CD4-positive, CD25-positive, alpha-beta regulatory T cell (primary cell): ENCODE measurements around the gene DAPL1. TPM values are rescaled to one million over a fixed set of nuclear protein-coding genes. Genes with fewer than 3 reads are reported as not detected.
"Not testable (repeated sequence)": the region's sequence is repeated elsewhere in the genome, so short reads cannot be mapped to it uniquely, and the experiment has no call there.

Experiments
- ATAC-seq, 2 donors: fragments of 150-1000 bp; cut with Tn5 transposase; one replicate each; pipeline ENCODE4 v1.10.0; 2021; ENCODE audit warnings: low read depth in 2 of 2, moderate number of reproducible peaks in 2 of 2, moderate library complexity in 1 of 2
- DNase-seq, 3 donors: peaks; one replicate each; pipeline versions ENCODE4 v3.0.0 to v3.0.0-alpha.2; 2012 to 2022; ENCODE audit warnings: mixed read lengths in 1 of 3
- H3K27ac ChIP-seq: one replicate; pipeline ENCODE4 v1.7.0; 2013; ENCODE audit warnings: mild to moderate bottlenecking, low read length; ENCODE audit not compliant: insufficient read depth, poor library complexity, severe bottlenecking
- H3K27me3 ChIP-seq: one replicate; pipeline ENCODE4 v1.7.0; 2013; ENCODE audit warnings: low read length; ENCODE audit not compliant: control insufficient read depth, insufficient read depth
- H3K36me3 ChIP-seq: one replicate; pipeline ENCODE4 v1.7.0; 2013; ENCODE audit warnings: mild to moderate bottlenecking, low read length, moderate library complexity; ENCODE audit not compliant: control insufficient read depth, insufficient read depth
- H3K4me1 ChIP-seq: 2 replicates; pipeline ENCODE4 v1.7.0; 2013; ENCODE audit warnings: mild to moderate bottlenecking, low read length; ENCODE audit not compliant: insufficient read depth, control insufficient read depth, poor library complexity, severe bottlenecking
- H3K4me3 ChIP-seq: one replicate; pipeline ENCODE4 v1.7.0; 2013; ENCODE audit warnings: low read depth, mild to moderate bottlenecking, low read length, moderate library complexity
- H3K9me3 ChIP-seq, 2 experiments: 1 replicate in 1 of 2; 2 replicates in 1 of 2; pipeline ENCODE4 v1.7.0; 2013; ENCODE audit warnings: low read length in 2 of 2, mild to moderate bottlenecking in 1 of 2, moderate library complexity in 1 of 2; ENCODE audit not compliant: control insufficient read depth in 2 of 2
- H3K27ac Mint-ChIP-seq, 3 donors: one replicate each; pipeline ENCODE4 v1.8.0; 2020 to 2022; ENCODE audit warnings: mild to moderate bottlenecking in 3 of 3, mixed read lengths in 3 of 3, moderate library complexity in 2 of 3
- H3K27me3 Mint-ChIP-seq: one replicate; pipeline ENCODE4 v1.8.0; 2022; ENCODE audit warnings: mild to moderate bottlenecking, mixed read lengths
- H3K36me3 Mint-ChIP-seq: one replicate; pipeline ENCODE4 v1.8.0; 2020; ENCODE audit warnings: mixed read lengths
- H3K4me1 Mint-ChIP-seq, 4 donors: one replicate each; pipeline ENCODE4 v1.8.0; 2020 to 2022; ENCODE audit warnings: mixed read lengths in 4 of 4, mild to moderate bottlenecking in 1 of 4
- H3K4me3 Mint-ChIP-seq, 4 donors: one replicate each; pipeline ENCODE4 v1.8.0; 2020 to 2022; ENCODE audit warnings: mild to moderate bottlenecking in 4 of 4, mixed read lengths in 4 of 4, moderate library complexity in 3 of 4
- H3K9me3 Mint-ChIP-seq, 7 donors: one replicate each; pipeline ENCODE4 v1.8.0; 2020 to 2022; ENCODE audit warnings: mixed read lengths in 7 of 7, mild to moderate bottlenecking in 3 of 7, moderate library complexity in 2 of 7
- polyA plus RNA-seq, 4 donors: library from polyadenylated mRNA; unstranded; fragments of 300-500 nt; fragmentation: Illumina TruSeq; gene quantifications; one replicate each; pipeline ENCODE4 v1.2.3, GENCODE V29; 2021
- total RNA-seq: library from RNA; stranded (reverse); gene quantifications from one replicate; pipeline ENCODE4 v1.2.3, GENCODE V29; 2022

The DAPL1 gene
- total and polyA plus RNA-seq, 5 donors from 2014 or later = not detected

DNA sequence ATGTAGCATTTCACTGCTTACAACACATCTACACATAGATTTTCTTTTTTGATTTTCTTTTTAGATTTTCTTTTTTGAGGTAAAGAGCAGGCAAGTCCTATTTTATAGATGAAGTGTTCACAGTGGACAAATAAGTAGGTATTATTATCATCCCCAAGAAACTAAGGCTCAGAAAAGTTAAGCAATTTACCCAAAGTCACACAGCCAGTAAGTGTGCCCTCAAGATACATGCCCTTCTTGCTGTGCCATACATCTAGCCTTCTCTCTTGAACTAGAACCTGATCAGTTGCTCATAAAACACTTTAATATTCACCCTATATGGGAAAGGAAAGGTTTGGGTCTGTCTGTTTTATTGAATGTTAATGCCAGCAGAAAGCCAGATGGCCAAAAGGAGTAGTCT, 50.3 kb downstream of the DAPL1 start:
- Histone ChIP-seq H3K4me3 (no peak overlapping the region), H3K36me3 (no peaks in the 10 kb centered on the region), H3K4me1 (no peaks in the 10 kb centered on the region), H3K27me3 (no peaks in the 10 kb centered on the region), H3K9me3 (no peaks in the 10 kb centered on the region), H3K27ac (no peak overlapping the region)
- Mint-ChIP-seq H3K27ac (no peak overlapping the region), H3K36me3 (no peaks in the 10 kb centered on the region), H3K4me1 (no peaks in the 10 kb centered on the region), H3K9me3 (peaks cover 0 to 2% (median 0%) of the 10 kb centered on the region in 7 donors), H3K4me3 (no peak overlapping the region), H3K27me3 (no peaks in the 10 kb centered on the region)
- ATAC-seq = no peak
- no peak for DNase-seq

DNA sequence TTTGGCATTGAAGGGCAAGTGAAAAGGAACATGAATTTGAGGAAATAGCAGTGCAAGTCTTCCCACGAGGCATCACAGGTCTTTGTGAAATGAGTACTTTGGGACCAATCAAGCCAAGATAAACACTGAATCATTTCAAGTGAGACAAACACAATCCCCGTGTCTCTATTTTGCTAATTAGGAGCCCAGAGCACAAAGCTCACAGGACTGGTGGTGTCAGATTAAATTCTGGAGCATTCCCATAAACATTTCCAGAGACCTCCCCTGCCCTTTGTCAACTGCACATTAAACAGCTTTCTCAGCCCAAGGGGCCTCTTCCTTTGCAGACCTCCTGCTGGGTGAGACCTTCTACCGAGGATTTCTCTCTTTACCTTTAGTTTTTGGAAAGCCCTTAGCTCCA, 50.7 kb downstream of the DAPL1 start:
- Mint-ChIP-seq H3K4me3 (no peak overlapping the region), H3K4me1 (no peaks in the 10 kb centered on the region), H3K27me3 (no peaks in the 10 kb centered on the region), H3K9me3 (peaks cover 0 to 2% (median 0%) of the 10 kb centered on the region in 7 donors), H3K36me3 (no peaks in the 10 kb centered on the region), H3K27ac (no peak overlapping the region)
- Histone ChIP-seq H3K36me3 (no peaks in the 10 kb centered on the region), H3K27me3 (no peaks in the 10 kb centered on the region), H3K27ac (no peak overlapping the region), H3K4me3 (no peak overlapping the region), H3K4me1 (no peaks in the 10 kb centered on the region), H3K9me3 (no peaks in the 10 kb centered on the region)
- no peak for DNase-seq
- no peak for ATAC-seq

DNA sequence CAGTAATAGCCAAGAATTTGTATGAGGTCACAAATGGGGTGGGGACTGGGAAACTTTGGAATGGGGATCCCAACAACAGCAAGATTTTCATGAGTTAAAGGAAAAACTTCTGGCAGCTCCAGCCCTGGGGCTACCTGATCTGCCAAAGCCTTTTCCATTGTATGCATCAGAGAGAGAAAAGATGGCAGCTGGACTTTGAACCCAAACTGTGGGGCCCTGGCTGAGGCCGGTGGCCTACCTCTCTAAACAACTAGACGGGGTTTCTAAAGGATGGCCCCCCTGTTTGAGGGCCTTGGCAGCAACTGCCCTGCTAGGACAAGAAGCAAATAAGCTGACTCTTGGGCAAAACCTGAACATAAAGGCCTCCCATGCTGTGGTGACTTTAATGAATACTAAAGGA, 52.4 kb downstream of the DAPL1 start:
- H3K4me3 Mint-ChIP-seq, H3K36me3 Mint-ChIP-seq, H3K9me3 Mint-ChIP-seq, H3K4me1 Mint-ChIP-seq, H3K9me3 ChIP-seq, ATAC-seq, H3K27me3 Mint-ChIP-seq, H3K27me3 ChIP-seq, H3K4me1 ChIP-seq, H3K4me3 ChIP-seq, H3K36me3 ChIP-seq, H3K27ac Mint-ChIP-seq, H3K27ac ChIP-seq, DNase-seq: not testable (repeated sequence)

DNA sequence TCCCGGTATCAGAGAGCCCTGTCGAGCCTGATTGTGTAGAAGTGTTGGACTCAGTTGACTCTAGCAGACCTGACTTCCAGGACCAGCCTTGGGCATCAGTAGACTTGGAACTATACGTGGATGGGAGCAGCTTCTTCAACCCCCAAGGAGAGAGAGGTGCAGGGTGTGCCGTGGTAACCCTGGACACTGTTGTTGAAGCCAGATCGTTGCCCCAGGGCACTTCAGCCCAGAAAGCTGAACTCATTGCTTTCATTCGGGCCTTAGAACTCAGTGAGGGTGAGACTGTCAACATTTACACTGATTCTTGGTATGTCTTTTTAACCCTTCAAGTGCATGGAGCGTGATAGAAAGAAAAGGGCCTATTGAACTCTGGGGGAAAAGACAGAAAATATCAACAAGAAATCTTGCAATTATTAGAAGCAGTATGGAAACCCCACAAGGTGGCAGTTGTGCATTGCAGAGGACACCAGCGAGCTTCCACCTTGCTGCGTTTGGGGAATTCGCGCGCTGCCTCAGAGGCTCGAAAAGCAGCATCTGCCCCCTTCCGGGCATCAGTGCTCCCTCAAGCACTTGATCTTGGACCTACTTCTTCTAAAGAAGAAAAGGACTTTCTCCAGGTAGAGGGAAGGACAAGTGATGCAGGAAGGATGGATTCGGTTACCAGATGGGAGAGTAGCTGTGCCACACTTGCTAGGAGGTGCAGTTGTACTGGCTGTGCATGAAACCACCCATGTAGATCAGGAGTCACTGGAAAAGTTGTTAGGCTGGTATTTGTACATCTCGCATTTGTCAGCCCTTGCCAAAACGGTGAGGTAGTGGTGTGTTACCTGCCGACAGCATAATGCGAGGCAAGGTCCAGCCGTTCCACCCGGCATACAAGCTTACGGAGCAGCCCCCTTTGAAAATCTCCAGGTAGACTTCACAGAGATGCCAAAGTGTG, 53.2 kb downstream of the DAPL1 start:
- H3K27ac Mint-ChIP-seq, DNase-seq, H3K9me3 ChIP-seq, H3K4me1 Mint-ChIP-seq, H3K4me3 Mint-ChIP-seq, H3K36me3 Mint-ChIP-seq, H3K4me3 ChIP-seq, ATAC-seq, H3K27me3 Mint-ChIP-seq, H3K36me3 ChIP-seq, H3K27me3 ChIP-seq, H3K4me1 ChIP-seq, H3K27ac ChIP-seq, H3K9me3 Mint-ChIP-seq: not testable (repeated sequence)

DNA sequence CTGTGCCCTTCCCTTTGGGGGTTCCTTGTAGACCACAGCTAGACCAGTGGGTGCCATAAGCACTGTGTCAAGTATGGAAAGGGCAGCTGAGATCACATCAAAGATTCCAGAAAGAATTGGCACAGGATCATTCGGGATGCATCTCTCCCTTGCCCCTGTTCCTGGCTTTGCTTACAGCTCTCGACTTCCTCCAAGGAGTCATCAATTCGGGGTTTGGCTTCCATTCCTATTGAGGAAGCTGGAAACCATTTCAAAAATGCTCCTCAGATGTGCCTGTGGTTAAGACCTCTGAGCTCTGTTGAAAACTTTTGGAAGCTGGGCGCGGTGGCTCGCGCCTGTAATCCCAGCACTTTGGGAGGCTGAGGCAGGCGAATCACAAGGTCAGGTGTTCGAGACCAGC, 65.1 kb downstream of the DAPL1 start:
- not testable (repeated sequence) for ATAC-seq, H3K4me3 Mint-ChIP-seq, H3K4me1 ChIP-seq, H3K4me3 ChIP-seq, H3K27ac Mint-ChIP-seq, H3K36me3 ChIP-seq, H3K36me3 Mint-ChIP-seq, H3K27me3 ChIP-seq, H3K27ac ChIP-seq, H3K9me3 ChIP-seq, H3K4me1 Mint-ChIP-seq, H3K27me3 Mint-ChIP-seq, H3K9me3 Mint-ChIP-seq, DNase-seq

DNA sequence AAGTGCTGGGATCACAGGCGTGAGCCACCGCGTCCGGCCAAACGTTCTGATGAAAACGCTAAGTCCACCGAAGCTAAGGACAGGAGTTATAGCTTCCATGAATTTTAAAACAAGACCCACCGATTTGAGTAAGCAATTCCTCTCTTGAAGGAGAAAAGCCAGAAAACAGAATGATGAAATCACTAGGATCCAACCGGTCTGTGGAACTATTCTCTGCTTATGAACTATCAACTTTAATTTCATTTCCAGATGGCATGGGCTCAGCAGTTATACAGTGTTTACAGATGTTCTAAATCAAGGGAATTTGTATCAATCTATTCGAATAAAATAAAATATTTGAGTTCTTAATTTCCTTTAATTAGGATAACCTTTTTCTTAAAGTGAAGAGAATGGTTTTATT, 66.5 kb downstream of the DAPL1 start:
- H3K27ac ChIP-seq, DNase-seq, H3K9me3 ChIP-seq, H3K27ac Mint-ChIP-seq, H3K27me3 Mint-ChIP-seq, H3K4me3 Mint-ChIP-seq, H3K36me3 ChIP-seq, H3K36me3 Mint-ChIP-seq, ATAC-seq, H3K9me3 Mint-ChIP-seq, H3K4me1 Mint-ChIP-seq, H3K27me3 ChIP-seq, H3K4me3 ChIP-seq, H3K4me1 ChIP-seq: not testable (repeated sequence)

DNA sequence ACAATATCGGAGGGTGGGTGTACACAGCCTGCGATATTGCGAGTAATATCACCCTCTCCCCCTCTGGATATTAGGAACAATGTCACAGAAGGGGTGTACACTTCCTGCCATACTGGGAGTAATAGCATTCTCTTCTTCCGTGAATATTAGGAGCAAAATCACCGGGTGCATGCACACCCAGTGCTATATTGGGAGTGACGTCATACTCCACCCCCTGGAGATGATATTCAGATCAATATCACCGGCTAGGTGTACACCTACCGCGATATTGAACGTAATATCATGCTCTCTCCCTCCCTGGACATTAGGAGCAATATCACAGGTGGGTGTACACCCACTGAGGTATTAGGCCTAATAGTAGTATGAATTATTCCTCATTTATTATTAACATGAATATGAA, 70.4 kb downstream of the DAPL1 start:
- H3K4me1 Mint-ChIP-seq = not testable (repeated sequence)

More for the DNA sequence above, 70.4 kb downstream of the DAPL1 start:
- H3K36me3 ChIP-seq, DNase-seq, H3K4me3 Mint-ChIP-seq, H3K9me3 ChIP-seq, H3K4me3 ChIP-seq, H3K27me3 ChIP-seq, H3K27me3 Mint-ChIP-seq, H3K36me3 Mint-ChIP-seq, H3K27ac Mint-ChIP-seq, H3K4me1 ChIP-seq, H3K27ac ChIP-seq, ATAC-seq, H3K9me3 Mint-ChIP-seq: not testable (repeated sequence)
